ENCODE data around the gene ACTL6B. TPM values are rescaled to one million over a fixed set of nuclear protein-coding genes. Genes with fewer than 3 reads are reported as not detected.
"Not testable (repeated sequence)": the region's sequence is repeated elsewhere in the genome, so short reads cannot be mapped to it uniquely, and the experiment has no call there.

ACTL6B gene
- total RNA-seq, 2 donors from 2014 or later, result 2.4 TPM; not detected in 1

DNA sequence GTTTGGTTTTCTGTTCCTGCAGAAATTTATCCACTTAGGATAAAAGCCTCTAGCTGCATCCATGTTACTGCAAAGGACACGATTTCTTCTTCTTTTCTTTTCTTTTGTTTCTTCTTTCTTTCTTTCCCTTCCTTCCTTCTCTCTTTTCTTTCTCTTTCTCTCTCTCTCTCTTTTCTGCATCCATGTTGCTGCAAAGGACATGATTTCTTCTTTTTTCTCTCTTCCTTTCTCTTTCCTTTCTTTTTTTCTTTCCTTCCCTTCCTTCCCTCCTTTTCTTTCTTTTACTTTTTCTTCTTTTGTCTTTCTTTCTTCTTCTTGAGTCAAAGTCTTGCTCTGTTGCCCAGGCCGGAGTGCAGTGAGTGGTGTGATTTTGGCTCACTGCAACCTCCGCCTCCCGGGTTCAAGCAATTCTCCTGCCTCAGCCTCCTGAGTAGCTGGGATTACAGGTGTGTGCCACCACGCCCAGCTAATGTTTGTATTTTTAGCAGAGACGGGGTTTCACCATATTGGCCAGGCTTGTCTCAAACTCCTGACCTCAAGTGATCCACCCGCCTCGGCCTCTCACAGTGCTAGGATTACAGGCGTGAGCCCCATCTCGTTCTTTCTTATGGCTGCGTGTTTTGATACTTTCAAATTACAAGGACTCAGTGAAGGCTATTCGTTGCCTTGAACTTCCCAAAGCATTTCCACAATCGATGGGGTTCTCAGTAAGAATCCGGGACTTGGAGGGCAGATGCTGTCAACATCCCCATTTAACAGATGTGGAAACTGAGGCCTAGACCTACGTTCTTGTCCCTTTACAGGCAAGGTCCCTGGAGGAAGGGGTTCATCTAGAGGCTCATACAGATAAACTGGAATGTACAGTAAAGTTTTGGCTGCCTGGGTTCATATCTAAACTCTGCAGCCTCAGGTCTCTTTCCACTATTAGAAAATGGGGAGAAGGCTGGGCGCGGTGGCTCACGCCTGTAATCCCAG is 15.4 kb upstream of the ACTL6B start:
- no peaks in the 10 kb centered on the region for H3K36me3 ChIP-seq
- H3K27me3 ChIP-seq (replicated peaks; ENCODE audit: insufficient read depth), result no peaks in the 10 kb centered on the region
- WGBS, result 90% methylated on average over 18 of the region's 18 CpGs
- TF ChIP-seq POLR2AphosphoS5 (IDR thresholded peaks at IDR 0.05), result no peak
- TF ChIP-seq, protein P1, sequence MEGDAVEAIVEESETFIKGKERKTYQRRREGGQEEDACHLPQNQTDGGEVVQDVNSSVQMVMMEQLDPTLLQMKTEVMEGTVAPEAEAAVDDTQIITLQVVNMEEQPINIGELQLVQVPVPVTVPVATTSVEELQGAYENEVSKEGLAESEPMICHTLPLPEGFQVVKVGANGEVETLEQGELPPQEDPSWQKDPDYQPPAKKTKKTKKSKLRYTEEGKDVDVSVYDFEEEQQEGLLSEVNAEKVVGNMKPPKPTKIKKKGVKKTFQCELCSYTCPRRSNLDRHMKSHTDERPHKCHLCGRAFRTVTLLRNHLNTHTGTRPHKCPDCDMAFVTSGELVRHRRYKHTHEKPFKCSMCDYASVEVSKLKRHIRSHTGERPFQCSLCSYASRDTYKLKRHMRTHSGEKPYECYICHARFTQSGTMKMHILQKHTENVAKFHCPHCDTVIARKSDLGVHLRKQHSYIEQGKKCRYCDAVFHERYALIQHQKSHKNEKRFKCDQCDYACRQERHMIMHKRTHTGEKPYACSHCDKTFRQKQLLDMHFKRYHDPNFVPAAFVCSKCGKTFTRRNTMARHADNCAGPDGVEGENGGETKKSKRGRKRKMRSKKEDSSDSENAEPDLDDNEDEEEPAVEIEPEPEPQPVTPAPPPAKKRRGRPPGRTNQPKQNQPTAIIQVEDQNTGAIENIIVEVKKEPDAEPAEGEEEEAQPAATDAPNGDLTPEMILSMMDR (IDR thresholded peaks at IDR 0.05), result no peak
- TF ChIP-seq POLR2A (IDR thresholded peaks at IDR 0.05), result no peak
- H3K9me3 ChIP-seq, result no peaks in the 10 kb centered on the region
- no peak overlapping the region for H3K27ac ChIP-seq
- DNase-seq (ENCODE audit: low spot score), result no peak
- intact Hi-C loops (cut with DNase I), result loop anchor here (2.0 to 10.0 kb wide), 2 partner anchors 59 to 197 kb away; partner anchors contain the start of genes MOSPD3 and TSC22D4
- no peaks in the 10 kb centered on the region for H3K4me1 ChIP-seq (replicated peaks)
- no peak overlapping the region for H3K4me3 ChIP-seq

DNA sequence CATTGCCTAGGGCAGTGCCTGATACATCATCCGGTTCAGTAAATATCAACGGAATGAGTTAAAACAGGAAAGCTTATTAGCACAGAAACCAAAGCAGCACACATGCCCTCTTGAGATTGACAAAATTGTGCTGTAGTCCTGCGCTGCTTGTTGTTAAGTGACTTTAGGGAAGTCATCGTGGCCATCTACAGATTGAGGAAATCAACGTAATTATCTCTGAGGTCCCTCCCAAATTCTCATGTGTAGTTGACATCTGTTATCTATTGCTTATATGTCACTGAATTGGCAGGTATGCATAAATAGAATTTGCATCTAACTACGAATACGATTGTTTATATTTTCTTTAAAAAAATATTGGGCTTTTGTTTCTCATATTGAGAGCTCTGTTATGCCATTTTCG is 13.8 kb upstream of the ACTL6B start:
- intact Hi-C loops (cut with DNase I), result loop anchor here (10.0 kb wide), 1 partner anchor 195 kb away; the partner anchor contains the start of gene TSC22D4
- TF ChIP-seq POLR2A (IDR thresholded peaks at IDR 0.05), result no peak
- no peak for TF ChIP-seq POLR2AphosphoS5 (IDR thresholded peaks at IDR 0.05)
- TF ChIP-seq, protein P1 (IDR thresholded peaks at IDR 0.05), result no peak
- Histone ChIP-seq H3K27ac (no peak overlapping the region), H3K27me3 (replicated peaks; ENCODE audit: insufficient read depth) (no peaks in the 10 kb centered on the region), H3K36me3 (no peaks in the 10 kb centered on the region), H3K4me1 (replicated peaks) (no peaks in the 10 kb centered on the region), H3K9me3 (no peaks in the 10 kb centered on the region), H3K4me3 (no peak overlapping the region)
- no peak for DNase-seq (ENCODE audit: low spot score)
- 70% methylated on average over 8 of the region's 8 CpGs for WGBS

DNA sequence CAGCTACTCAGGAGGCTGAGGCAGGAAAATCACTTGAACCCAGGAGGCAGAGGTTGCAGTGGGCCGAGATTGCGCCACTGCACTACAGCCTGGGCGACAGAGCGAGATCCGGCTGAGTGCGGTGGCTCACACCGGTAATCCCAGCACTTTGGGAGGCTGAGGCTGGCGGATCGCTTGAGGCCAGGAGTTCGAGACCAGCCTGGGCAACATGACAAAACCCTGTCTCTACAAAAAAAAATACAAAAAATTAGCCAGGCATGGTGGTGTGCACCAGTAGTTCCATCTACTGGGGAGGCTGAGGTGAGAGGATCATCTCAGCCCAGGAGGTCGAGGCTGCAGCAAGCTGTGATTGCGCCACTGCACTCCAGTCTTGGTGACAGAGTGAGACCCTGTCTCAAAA is 12.9 kb upstream of the ACTL6B start:
- WGBS, result 95% methylated on average over 12 of the region's 12 CpGs
- H3K4me1 ChIP-seq (replicated peaks); intact Hi-C loops (cut with DNase I): not testable (repeated sequence)

DNA sequence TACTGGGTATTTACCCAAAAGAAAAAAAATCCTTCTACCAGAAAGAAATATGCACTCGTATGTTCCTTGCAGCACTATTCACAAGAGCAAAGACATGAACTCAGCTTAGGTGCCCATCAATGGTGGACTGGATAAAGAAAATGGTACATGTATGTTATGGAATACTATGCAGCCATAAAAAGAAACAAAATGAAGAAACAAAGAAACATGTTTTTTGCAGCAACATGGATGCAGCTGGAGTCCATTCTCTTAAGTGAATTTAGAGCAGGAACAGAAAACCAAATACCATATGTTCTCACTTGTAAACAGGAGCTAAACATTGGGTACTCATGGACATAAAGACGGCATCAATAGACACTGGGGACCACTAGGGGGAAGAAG is 11.8 kb upstream of the ACTL6B start:
- 73% methylated on average over 2 of the region's 2 CpGs for WGBS
- H3K4me3 ChIP-seq, result no peak overlapping the region
- H3K27me3 ChIP-seq (replicated peaks; ENCODE audit: insufficient read depth), result no peaks in the 10 kb centered on the region
- DNase-seq (ENCODE audit: low spot score), result no peak
- H3K27ac ChIP-seq, result no peak overlapping the region
- H3K9me3 ChIP-seq, result no peaks in the 10 kb centered on the region
- no peak for TF ChIP-seq POLR2A (IDR thresholded peaks at IDR 0.05)
- TF ChIP-seq, protein P1 (IDR thresholded peaks at IDR 0.05), result no peak
- TF ChIP-seq POLR2AphosphoS5 (IDR thresholded peaks at IDR 0.05), result no peak
- intact Hi-C loops (cut with DNase I), result no loop called here
- H3K36me3 ChIP-seq, result no peaks in the 10 kb centered on the region
- no peaks in the 10 kb centered on the region for H3K4me1 ChIP-seq (replicated peaks)

More for the DNA sequence above, 12.9 kb upstream of the ACTL6B start:
- not testable (repeated sequence) for DNase-seq (ENCODE audit: low spot score); H3K27me3 ChIP-seq (replicated peaks; ENCODE audit: insufficient read depth); H3K36me3 ChIP-seq; H3K4me3 ChIP-seq; H3K27ac ChIP-seq; H3K9me3 ChIP-seq

DNA sequence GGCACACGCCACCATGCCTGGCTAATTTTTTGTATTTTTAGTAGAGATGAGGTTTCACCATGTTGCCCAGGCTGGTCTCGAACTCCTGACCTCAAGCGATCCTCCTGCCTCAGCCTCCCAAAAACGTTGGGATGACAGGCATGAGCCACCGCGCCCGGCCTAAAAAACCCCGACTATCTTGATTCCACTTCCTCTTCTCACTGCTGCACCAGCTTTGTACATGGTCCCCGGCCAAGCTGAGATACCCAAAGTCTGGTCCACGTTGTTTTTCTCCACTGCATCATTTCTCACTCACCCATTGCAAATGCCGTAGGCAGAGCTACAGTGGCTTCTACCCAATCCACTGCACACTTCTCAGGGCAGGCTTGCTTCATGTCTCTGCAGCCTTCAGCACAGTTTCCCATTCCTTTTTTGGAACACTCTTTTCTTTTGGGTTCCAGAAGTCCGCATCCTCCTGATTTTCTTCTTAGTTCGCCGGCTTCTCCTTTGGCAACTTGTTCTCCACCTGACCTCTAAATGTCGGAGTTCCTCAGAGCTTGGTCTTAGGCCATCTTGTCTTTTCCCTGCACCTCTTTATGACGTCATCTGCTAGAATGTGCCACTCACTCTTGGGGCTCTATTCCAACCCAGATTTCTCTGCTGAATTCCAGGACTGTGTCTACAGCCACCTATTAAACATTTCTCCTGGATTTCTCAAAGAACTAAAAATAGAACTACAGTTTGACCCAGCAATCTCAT is 11.3 kb upstream of the ACTL6B start:
- TF ChIP-seq, protein P1 (IDR thresholded peaks at IDR 0.05), result no peak
- TF ChIP-seq POLR2AphosphoS5 (IDR thresholded peaks at IDR 0.05) (no peak), POLR2A (IDR thresholded peaks at IDR 0.05) (no peak)
- no peak overlapping the region for H3K27ac ChIP-seq
- intact Hi-C loops (cut with DNase I), result no loop called here
- H3K36me3 ChIP-seq, result no peaks in the 10 kb centered on the region
- no peak for DNase-seq (ENCODE audit: low spot score)
- no peaks in the 10 kb centered on the region for H3K4me1 ChIP-seq (replicated peaks)
- no peaks in the 10 kb centered on the region for H3K9me3 ChIP-seq
- no peaks in the 10 kb centered on the region for H3K27me3 ChIP-seq (replicated peaks; ENCODE audit: insufficient read depth)
- H3K4me3 ChIP-seq, result no peak overlapping the region
- 82% methylated on average over 16 of the region's 16 CpGs for WGBS
